Right atrium auricular region (tissue), 2 donors: ENCODE data around the gene IBA57. TPM values are rescaled to one million over a fixed set of nuclear protein-coding genes. Genes with fewer than 3 reads are reported as not detected.
A peak's percentile ranks its signal among the peaks of the same experiment; 100 is the strongest.
"Not testable (repeated sequence)": the region's sequence is repeated elsewhere in the genome, so short reads cannot be mapped to it uniquely, and the experiment has no call there.

Experiments used
- DNase-seq: peaks from one replicate; pipeline ENCODE4 v3.0.0-alpha.2; 2019; ENCODE audit warnings: low spot score
- H3K27ac ChIP-seq, 2 donors: fragments of 200-600 bp; sonication (generic); 1 replicate in 1 of 2; 2 replicates in 1 of 2; pipeline ENCODE4 v1.5.1; 2016 to 2019
- H3K27me3 ChIP-seq, 2 donors: fragments of 200-600 bp; sonication (generic); one replicate each; pipeline versions ENCODE4 v1.5.1 to v1.6.0; 2017 to 2019
- H3K36me3 ChIP-seq: fragments of 200-600 bp; sonication (generic); one replicate; pipeline ENCODE4 v1.5.1; 2016
- H3K4me1 ChIP-seq, 2 donors: fragments of 200-600 bp; sonication (generic); one replicate each; pipeline versions ENCODE4 v1.5.1 to v1.6.0; 2017 to 2019
- H3K4me3 ChIP-seq, 2 donors: fragments of 200-600 bp; sonication (generic); 1 replicate in 1 of 2; 2 replicates in 1 of 2; pipeline ENCODE4 v1.5.1; 2017 to 2019; ENCODE audit warnings: mild to moderate bottlenecking in 1 of 2, moderate library complexity in 1 of 2
- H3K9me3 ChIP-seq, 2 donors: fragments of 200-600 bp; sonication (generic); one replicate each; pipeline ENCODE4 v1.5.1; 2019
- CTCF ChIP-seq, 2 donors: fragments of 200-600 bp; sonication (generic); IDR thresholded peaks; one replicate each; pipeline ENCODE4 v1.5.1; 2019; ENCODE audit warnings: antibody characterized with exemption in 2 of 2
- total RNA-seq, 2 donors: library from RNA; depleted of rRNA; stranded (reverse); fragments of >200 nt; gene quantifications; one replicate each; pipeline ENCODE4 v1.1.0, GENCODE V29; 2016

The IBA57 gene
- total RNA-seq, 2 donors from 2014 or later: 6.7 to 7.1 TPM

- H3K27me3 ChIP-seq: no peaks in the 10 kb centered on the region
- H3K9me3 ChIP-seq: no peaks in the 10 kb centered on the region
- no peak for DNase-seq
- H3K27ac ChIP-seq: no peak overlapping the region
- H3K4me1 ChIP-seq: peaks cover 0 to 11% of the 10 kb centered on the region in 2 donors
- no peak overlapping the region for H3K4me3 ChIP-seq
- TF ChIP-seq CTCF (IDR thresholded peaks at IDR 0.05): no peak
- peaks cover 17% of the 10 kb centered on the region for H3K36me3 ChIP-seq
Measured at GRCh38 chr1:228171221-228171891, 5.8 kb downstream of the IBA57 start.

- Histone ChIP-seq H3K27ac (no peak overlapping the region), H3K36me3 (peaks cover 18% of the 10 kb centered on the region), H3K9me3 (no peaks in the 10 kb centered on the region), H3K27me3 (no peaks in the 10 kb centered on the region), H3K4me3 (no peak overlapping the region), H3K4me1 (peaks cover 0 to 3% of the 10 kb centered on the region in 2 donors)
- DNase-seq: no peak
- no peak for TF ChIP-seq CTCF (IDR thresholded peaks at IDR 0.05)
Measured at GRCh38 chr1:228172591-228173527, 7.3 kb downstream of the IBA57 start.

GRCh38 chr1:228173528-228174481 is 8.2 kb downstream of the IBA57 start:
- H3K4me1 ChIP-seq, H3K27ac ChIP-seq, H3K4me3 ChIP-seq, H3K27me3 ChIP-seq, DNase-seq, H3K9me3 ChIP-seq: not testable (repeated sequence)
- peaks cover 18% of the 10 kb centered on the region for H3K36me3 ChIP-seq

- Histone ChIP-seq H3K4me3 (peak overlapping the region in 1 of 2 donors; percentile 23), H3K27me3 (no peaks in the 10 kb centered on the region), H3K36me3 (peaks cover 18% of the 10 kb centered on the region), H3K4me1 (peaks cover 0 to 3% of the 10 kb centered on the region in 2 donors), H3K27ac (no peak overlapping the region), H3K9me3 (no peaks in the 10 kb centered on the region)
- no peak for TF ChIP-seq CTCF (IDR thresholded peaks at IDR 0.05)
- no peak for DNase-seq
Measured at GRCh38 chr1:228174482-228175315, 9.1 kb downstream of the IBA57 start.

- peaks cover 18% of the 10 kb centered on the region for H3K36me3 ChIP-seq
- no peak overlapping the region for H3K4me3 ChIP-seq
- no peak for DNase-seq
- no peak for TF ChIP-seq CTCF (IDR thresholded peaks at IDR 0.05)
- H3K4me1 ChIP-seq: peaks cover 0 to 3% of the 10 kb centered on the region in 2 donors
- no peaks in the 10 kb centered on the region for H3K9me3 ChIP-seq
- no peak overlapping the region for H3K27ac ChIP-seq
- H3K27me3 ChIP-seq: no peaks in the 10 kb centered on the region
Measured at GRCh38 chr1:228175316-228176023, 9.9 kb downstream of the IBA57 start.
